ENCODE data around the gene P4HA2.
"Not testable (repeated sequence)": the region's sequence is repeated elsewhere in the genome, so short reads cannot be mapped to it uniquely, and the experiment has no call there.

The P4HA2 gene

DNA sequence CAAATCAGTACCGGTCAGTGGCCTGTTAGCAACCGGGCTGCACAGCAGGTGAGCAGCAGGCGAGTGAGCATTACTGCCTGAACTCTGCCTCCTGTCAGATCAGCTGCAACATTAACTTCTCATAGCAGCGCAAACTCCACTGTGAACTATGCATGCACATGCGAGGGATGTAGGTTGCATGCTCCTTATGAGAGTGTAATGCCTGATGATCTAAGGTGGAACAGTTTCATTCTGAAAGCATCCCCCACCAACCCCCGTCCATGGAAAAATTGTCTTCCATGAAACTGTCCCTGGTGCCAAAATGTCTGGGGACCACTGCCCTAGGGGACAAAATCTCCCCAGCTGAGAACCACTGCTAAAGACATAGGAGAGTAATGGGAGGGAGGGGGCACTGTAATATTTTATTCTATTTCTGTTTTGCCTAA, 51.1 kb downstream of the P4HA2 start:
- Histone ChIP-seq H2AFZ (ENCODE audit: low read depth, low read length, severe bottlenecking) (no peak overlapping the region), H3K79me2 (ENCODE audit: insufficient read depth, low read length) (no peaks in the 10 kb centered on the region), H3K9me2 (replicated peaks; ENCODE audit: insufficient read depth, low read length) (no peaks in the 10 kb centered on the region), H3K4me2 (ENCODE audit: low read depth, low read length, poor library complexity, severe bottlenecking) (no peak overlapping the region), H3K9ac (ENCODE audit: low read length) (no peak overlapping the region), H3K9me3 (ENCODE audit: insufficient read depth, low read length) (no peaks in the 10 kb centered on the region), H3K36me3 (ENCODE audit: low read length) (no peaks in the 10 kb centered on the region), H3F3A (ENCODE audit: insufficient read depth) (no peaks in the 10 kb centered on the region), H4K20me1 (ENCODE audit: low read depth, low read length) (no peaks in the 10 kb centered on the region), H3K27ac (ENCODE audit: low read depth, low read length) (no peak overlapping the region), H3K27me3 (ENCODE audit: low read length) (no peaks in the 10 kb centered on the region), H3K4me3 (ENCODE audit: insufficient read depth, low read length, poor library complexity, severe bottlenecking) (no peak overlapping the region)
- TF ChIP-seq, protein P1, sequence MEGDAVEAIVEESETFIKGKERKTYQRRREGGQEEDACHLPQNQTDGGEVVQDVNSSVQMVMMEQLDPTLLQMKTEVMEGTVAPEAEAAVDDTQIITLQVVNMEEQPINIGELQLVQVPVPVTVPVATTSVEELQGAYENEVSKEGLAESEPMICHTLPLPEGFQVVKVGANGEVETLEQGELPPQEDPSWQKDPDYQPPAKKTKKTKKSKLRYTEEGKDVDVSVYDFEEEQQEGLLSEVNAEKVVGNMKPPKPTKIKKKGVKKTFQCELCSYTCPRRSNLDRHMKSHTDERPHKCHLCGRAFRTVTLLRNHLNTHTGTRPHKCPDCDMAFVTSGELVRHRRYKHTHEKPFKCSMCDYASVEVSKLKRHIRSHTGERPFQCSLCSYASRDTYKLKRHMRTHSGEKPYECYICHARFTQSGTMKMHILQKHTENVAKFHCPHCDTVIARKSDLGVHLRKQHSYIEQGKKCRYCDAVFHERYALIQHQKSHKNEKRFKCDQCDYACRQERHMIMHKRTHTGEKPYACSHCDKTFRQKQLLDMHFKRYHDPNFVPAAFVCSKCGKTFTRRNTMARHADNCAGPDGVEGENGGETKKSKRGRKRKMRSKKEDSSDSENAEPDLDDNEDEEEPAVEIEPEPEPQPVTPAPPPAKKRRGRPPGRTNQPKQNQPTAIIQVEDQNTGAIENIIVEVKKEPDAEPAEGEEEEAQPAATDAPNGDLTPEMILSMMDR (IDR thresholded peaks at IDR 0.05; ENCODE audit: insufficient read depth, low read length, poor library complexity, severe bottlenecking), result no peak
- TF ChIP-seq EZH2phosphoT487 (conservative IDR thresholded peaks at IDR 0.05; ENCODE audit: low read length), result no peak

DNA sequence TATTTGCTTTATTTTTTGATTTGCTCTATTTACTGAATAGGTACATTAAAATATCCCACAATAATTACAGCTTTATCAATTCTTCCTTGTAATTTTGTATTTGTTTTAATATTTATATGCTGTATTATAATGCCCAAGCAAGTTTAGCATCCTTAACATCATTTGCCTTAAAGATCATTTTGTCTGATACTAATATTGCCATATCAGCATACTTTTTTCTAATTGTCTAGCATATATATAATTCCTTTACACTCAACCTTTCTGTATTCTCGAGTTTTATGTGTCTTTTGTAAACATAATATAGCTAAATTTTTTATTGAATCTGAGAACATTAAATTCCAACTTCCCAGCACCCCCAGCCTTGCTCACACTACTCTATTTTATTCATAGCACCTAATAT, 64.7 kb downstream of the P4HA2 start:
- Histone ChIP-seq H3F3A (ENCODE audit: insufficient read depth) (no peaks in the 10 kb centered on the region), H4K20me1 (ENCODE audit: low read depth, low read length) (no peaks in the 10 kb centered on the region), H3K9ac (ENCODE audit: low read length) (no peak overlapping the region), H3K9me3 (ENCODE audit: insufficient read depth, low read length) (no peaks in the 10 kb centered on the region), H3K9me2 (replicated peaks; ENCODE audit: insufficient read depth, low read length) (0 out of 2 replicates have a peak, but pooled peaks cover 3% of the 10 kb centered on the region), H3K4me2 (ENCODE audit: low read depth, low read length, poor library complexity, severe bottlenecking) (no peak overlapping the region), H3K27ac (ENCODE audit: low read depth, low read length) (no peak overlapping the region), H2AFZ (ENCODE audit: low read depth, low read length, severe bottlenecking) (no peak overlapping the region), H3K79me2 (ENCODE audit: insufficient read depth, low read length) (no peaks in the 10 kb centered on the region), H3K27me3 (ENCODE audit: low read length) (no peaks in the 10 kb centered on the region), H3K36me3 (ENCODE audit: low read length) (no peaks in the 10 kb centered on the region), H3K4me3 (ENCODE audit: insufficient read depth, low read length, poor library complexity, severe bottlenecking) (no peak overlapping the region)
- no peak for TF ChIP-seq EZH2phosphoT487 (conservative IDR thresholded peaks at IDR 0.05; ENCODE audit: low read length)
- TF ChIP-seq, protein P1 (IDR thresholded peaks at IDR 0.05; ENCODE audit: insufficient read depth, low read length, poor library complexity, severe bottlenecking), result no peak

GRCh38 chr5:132161574-132162326, 65.9 kb downstream of the P4HA2 start:
- H3K36me3 ChIP-seq (ENCODE audit: low read length); H3K4me2 ChIP-seq (ENCODE audit: low read depth, low read length, poor library complexity, severe bottlenecking); H3K79me2 ChIP-seq (ENCODE audit: insufficient read depth, low read length); H3K27ac ChIP-seq (ENCODE audit: low read depth, low read length); H3K27me3 ChIP-seq (ENCODE audit: low read length); H4K20me1 ChIP-seq (ENCODE audit: low read depth, low read length); H3K4me3 ChIP-seq (ENCODE audit: insufficient read depth, low read length, poor library complexity, severe bottlenecking); H3K9me3 ChIP-seq (ENCODE audit: insufficient read depth, low read length); H3K9ac ChIP-seq (ENCODE audit: low read length); H3K9me2 ChIP-seq (replicated peaks; ENCODE audit: insufficient read depth, low read length); H2AFZ ChIP-seq (ENCODE audit: low read depth, low read length, severe bottlenecking); H3F3A ChIP-seq (ENCODE audit: insufficient read depth): not testable (repeated sequence)

GRCh38 chr5:132156413-132156812, 71.2 kb downstream of the P4HA2 start:
- no peak overlapping the region for H3K4me2 ChIP-seq (ENCODE audit: low read depth, low read length, poor library complexity, severe bottlenecking)
- H4K20me1 ChIP-seq (ENCODE audit: low read depth, low read length), result no peaks in the 10 kb centered on the region
- no peaks in the 10 kb centered on the region for H3K36me3 ChIP-seq (ENCODE audit: low read length)

More at GRCh38 chr5:132156413-132156812, 71.2 kb downstream of the P4HA2 start:
- H3K9ac ChIP-seq (ENCODE audit: low read length), result no peak overlapping the region
- H3F3A ChIP-seq (ENCODE audit: insufficient read depth), result no peaks in the 10 kb centered on the region
- no peak overlapping the region for H2AFZ ChIP-seq (ENCODE audit: low read depth, low read length, severe bottlenecking)
- 0 out of 2 replicates have a peak, but pooled peaks cover 3% of the 10 kb centered on the region for H3K9me2 ChIP-seq (replicated peaks; ENCODE audit: insufficient read depth, low read length)
- H3K27ac ChIP-seq (ENCODE audit: low read depth, low read length), result no peak overlapping the region
- no peak overlapping the region for H3K4me3 ChIP-seq (ENCODE audit: insufficient read depth, low read length, poor library complexity, severe bottlenecking)
- no peak for TF ChIP-seq EZH2phosphoT487 (conservative IDR thresholded peaks at IDR 0.05; ENCODE audit: low read length)
- TF ChIP-seq, protein P1 (IDR thresholded peaks at IDR 0.05; ENCODE audit: insufficient read depth, low read length, poor library complexity, severe bottlenecking), result no peak
- H3K9me3 ChIP-seq (ENCODE audit: insufficient read depth, low read length), result no peaks in the 10 kb centered on the region
- H3K79me2 ChIP-seq (ENCODE audit: insufficient read depth, low read length), result no peaks in the 10 kb centered on the region
- no peaks in the 10 kb centered on the region for H3K27me3 ChIP-seq (ENCODE audit: low read length)
